HUDEP-2 (cell line): ENCODE measurements around the gene NPFF.
"Not testable (repeated sequence)": the region's sequence is repeated elsewhere in the genome, so short reads cannot be mapped to it uniquely, and the experiment has no call there.

Experiments used
- DNase-seq, 76 experiments: peaks; one replicate each; lab custom pipeline; 2025; ENCODE audit not compliant: unreplicated experiment in 76 of 76; lab: John Stamatoyannopoulos, UW

The NPFF gene

GRCh38 chr12:53506881-53507602, at the start of gene NPFF:
NPFF (minus strand) TSS chr12:53507484; CDS start chr12:53507474, 10 bp downstream.
- DNase-seq = no peak

GRCh38 chr12:53552361-53553327, 45.4 kb upstream of the NPFF start:
- no peak for DNase-seq

- no peak for DNase-seq
Observed at GRCh38 chr12:53551889-53552291, 44.6 kb upstream of the NPFF start.

- no peak for DNase-seq
Observed at GRCh38 chr12:53550595-53550994, 43.3 kb upstream of the NPFF start.

- not testable (repeated sequence) for DNase-seq
Observed at GRCh38 chr12:53550131-53550530, 42.8 kb upstream of the NPFF start.

- DNase-seq = not testable (repeated sequence)
Observed at GRCh38 chr12:53548354-53548753, 41.1 kb upstream of the NPFF start.

GRCh38 chr12:53543539-53543938, 36.3 kb upstream of the NPFF start:
- DNase-seq = peak in 40 of 76 experiments; percentile 1 to 51 (median 20)

- no peak for DNase-seq
Observed at GRCh38 chr12:53539526-53539925, 32.2 kb upstream of the NPFF start.

- no peak for DNase-seq
Observed at GRCh38 chr12:53538209-53538689, 31.0 kb upstream of the NPFF start.

GRCh38 chr12:53536962-53537361, 29.7 kb upstream of the NPFF start:
- DNase-seq = no peak

GRCh38 chr12:53533471-53533870, 26.2 kb upstream of the NPFF start:
- no peak for DNase-seq

- DNase-seq = no peak
Observed at GRCh38 chr12:53532524-53533445, 25.5 kb upstream of the NPFF start.

- DNase-seq = no peak
Observed at GRCh38 chr12:53532021-53532420, 24.7 kb upstream of the NPFF start.

- DNase-seq = no peak
Observed at GRCh38 chr12:53530920-53531319, 23.6 kb upstream of the NPFF start.

GRCh38 chr12:53530061-53530460, 22.8 kb upstream of the NPFF start:
- no peak for DNase-seq

GRCh38 chr12:53524476-53524875, 17.2 kb upstream of the NPFF start:
- no peak for DNase-seq

GRCh38 chr12:53523131-53523530, 15.8 kb upstream of the NPFF start:
- DNase-seq = no peak

GRCh38 chr12:53518381-53518780, 11.1 kb upstream of the NPFF start:
- no peak for DNase-seq

GRCh38 chr12:53516758-53517455, 9.6 kb upstream of the NPFF start:
- no peak for DNase-seq

- DNase-seq = no peak
Observed at GRCh38 chr12:53515291-53515680, 8.0 kb upstream of the NPFF start.
